GM12864 (cell line): Measurements from ENCODE around the gene KPNA4.
"Not testable (repeated sequence)": the region's sequence is repeated elsewhere in the genome, so short reads cannot be mapped to it uniquely, and the experiment has no call there.

Source experiments
- DNase-seq: peaks from one replicate; pipeline ENCODE4 v3.0.0-alpha.2; 2011; ENCODE audit warnings: low read depth
- H3K4me3 ChIP-seq: 2 replicates; pipeline ENCODE4 v1.5.1; 2011; ENCODE audit warnings: mild to moderate bottlenecking, low read depth, low read length, control low read depth
- CTCF ChIP-seq: IDR thresholded peaks from 2 replicates; pipeline ENCODE4 v1.5.1; 2011; ENCODE audit warnings: low read depth, mild to moderate bottlenecking, moderate library complexity, low read length, control low read depth, inconsistent platforms; ENCODE audit errors: missing control alignments

The KPNA4 gene

GRCh38 chr3:160459450-160459970, 105.9 kb downstream of the KPNA4 start:
- TF ChIP-seq CTCF: no peak
- no peak overlapping the region for H3K4me3 ChIP-seq
- DNase-seq: no peak

- DNase-seq: no peak
- no peak for TF ChIP-seq CTCF
- H3K4me3 ChIP-seq: no peak overlapping the region
These were observed 107.2 kb downstream of the KPNA4 start for GRCh38 chr3:160458151-160458550.

GRCh38 chr3:160455846-160456245, 109.5 kb downstream of the KPNA4 start:
- H3K4me3 ChIP-seq: no peak overlapping the region
- DNase-seq: no peak
- no peak for TF ChIP-seq CTCF

- DNase-seq: no peak
- TF ChIP-seq CTCF: no peak
- H3K4me3 ChIP-seq: no peak overlapping the region
These were observed 110.4 kb downstream of the KPNA4 start for GRCh38 chr3:160454995-160455394.

GRCh38 chr3:160452251-160452650, 113.1 kb downstream of the KPNA4 start:
- DNase-seq, H3K4me3 ChIP-seq: not testable (repeated sequence)

- no peak overlapping the region for H3K4me3 ChIP-seq
- TF ChIP-seq CTCF: no peak
- no peak for DNase-seq
These were observed 113.8 kb downstream of the KPNA4 start for GRCh38 chr3:160451602-160452001.

GRCh38 chr3:160450846-160451245, 114.5 kb downstream of the KPNA4 start:
- no peak for DNase-seq
- TF ChIP-seq CTCF: no peak
- no peak overlapping the region for H3K4me3 ChIP-seq
